HG03196 (cell line): ENCODE measurements around the gene C2orf92.

ENCODE experiments used
- ATAC-seq: cut with Tn5 transposase; IDR thresholded peaks from one replicate; pipeline ENCODE4 v1.9.1; 2021; ENCODE audit not compliant: unreplicated experiment

Gene C2orf92

DNA sequence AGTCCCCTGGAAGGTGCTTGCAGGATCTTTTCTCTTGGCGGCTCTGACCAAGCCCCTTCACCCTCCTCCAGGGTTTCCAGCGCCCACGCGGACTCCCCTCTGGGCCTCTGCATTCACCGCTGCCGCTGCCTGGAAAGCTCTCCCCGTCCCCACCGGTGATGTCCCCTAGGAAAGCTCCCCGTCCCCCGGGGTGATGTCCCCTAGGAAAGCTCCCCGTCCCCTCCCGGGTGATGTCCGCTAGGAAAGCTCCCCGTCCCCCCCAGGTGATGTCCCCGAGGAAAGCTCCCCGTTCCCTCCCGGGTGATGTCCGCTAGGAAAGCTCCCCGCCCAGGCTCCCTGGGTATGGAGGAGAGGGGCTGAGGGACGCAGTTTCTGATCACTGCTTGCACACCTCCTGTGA, 71.7 kb downstream of the C2orf92 start:
- no peak for ATAC-seq

DNA sequence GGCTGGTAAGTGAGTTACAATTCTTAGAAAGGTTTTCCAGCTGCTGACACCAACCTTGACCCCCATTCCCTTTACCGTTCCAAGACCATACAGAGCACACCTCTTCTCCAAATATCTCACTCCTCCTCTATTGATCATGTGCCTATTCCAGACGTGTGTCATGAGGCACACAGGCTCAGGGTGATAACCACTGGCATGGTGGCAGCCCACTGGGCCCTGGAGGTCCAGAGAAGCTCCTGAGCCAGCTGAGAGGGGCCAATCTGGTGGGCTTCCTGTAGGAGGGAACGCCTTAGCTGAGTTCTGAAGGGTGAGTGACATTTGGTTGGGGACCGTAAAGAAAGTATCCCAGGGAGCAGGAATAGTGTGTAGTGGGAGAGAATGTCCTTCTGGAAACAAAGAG, 72.2 kb downstream of the C2orf92 start:
- no peak for ATAC-seq

DNA sequence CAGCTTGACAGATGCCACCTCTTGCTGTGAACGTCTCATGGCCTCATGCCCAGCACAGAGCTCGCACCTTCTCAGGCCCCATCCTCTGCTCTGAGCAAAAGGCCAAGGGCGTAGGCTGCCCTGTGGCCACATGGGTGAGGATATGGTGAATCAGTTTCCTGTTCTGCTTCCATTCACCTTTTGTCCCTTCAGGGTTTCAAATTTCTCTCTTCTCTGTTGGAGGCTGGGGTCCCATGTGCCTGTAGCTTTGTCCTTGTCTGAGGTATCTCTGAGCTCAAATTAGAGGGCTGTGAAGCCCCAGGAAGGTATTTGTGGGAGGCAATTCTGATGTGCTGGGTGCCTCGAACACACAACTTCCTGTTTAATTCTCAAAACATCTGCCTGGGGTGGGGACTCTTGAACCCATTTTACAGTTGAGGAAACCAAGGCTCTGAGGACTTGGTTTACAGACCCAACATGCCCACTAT, 72.9 kb downstream of the C2orf92 start:
- ATAC-seq = no peak

DNA sequence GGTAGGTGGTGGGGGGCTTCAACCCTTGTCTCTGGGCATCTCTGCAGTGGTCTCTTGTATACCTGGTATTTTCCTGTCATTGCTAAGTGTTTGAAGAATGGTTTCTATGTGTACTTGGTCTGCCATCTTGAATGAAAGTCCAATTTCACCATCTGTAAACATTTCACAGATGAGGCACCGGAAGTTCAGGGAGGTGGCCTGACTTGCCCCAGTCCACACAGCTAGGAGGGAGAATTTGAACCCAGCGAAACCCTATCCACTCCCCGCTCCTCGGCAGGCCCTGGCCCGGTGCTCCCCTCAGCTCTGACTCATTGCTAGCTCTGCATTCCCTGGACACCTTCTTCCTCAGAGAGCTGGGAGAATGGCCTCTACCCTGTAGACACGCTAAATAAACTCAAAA, 74.4 kb downstream of the C2orf92 start:
- ATAC-seq = no peak

DNA sequence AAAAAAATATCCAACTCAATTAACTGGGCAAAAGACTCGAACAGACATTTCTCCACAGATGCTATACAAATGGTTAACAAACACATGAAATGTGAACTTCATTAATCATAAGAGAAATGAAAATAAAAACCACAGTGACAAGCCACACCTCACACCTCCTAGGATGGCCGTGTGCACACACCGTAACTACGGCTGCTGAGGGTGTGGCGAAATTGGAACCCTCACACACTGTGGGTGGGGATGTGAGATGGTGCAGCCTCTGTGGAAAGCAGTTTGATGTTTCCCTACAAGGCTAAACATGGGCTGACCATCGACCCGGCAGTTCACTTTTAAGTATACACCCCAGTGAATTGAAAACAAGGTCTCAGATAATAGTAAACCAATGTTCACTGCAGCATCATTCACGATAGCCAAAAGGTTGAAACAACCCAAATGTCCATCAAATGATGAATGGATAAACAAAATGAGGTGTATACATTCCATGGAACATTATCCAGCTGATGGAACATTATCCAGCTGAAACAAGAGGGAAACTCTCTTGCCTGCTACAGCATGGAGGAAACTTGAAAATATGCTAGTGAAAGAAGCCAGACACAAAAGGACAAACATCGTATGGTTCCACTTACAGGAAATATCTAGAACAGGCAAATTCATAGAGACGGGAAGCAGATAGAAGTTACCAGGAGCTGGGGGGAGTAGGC, 76.1 kb downstream of the C2orf92 start:
- no peak for ATAC-seq

DNA sequence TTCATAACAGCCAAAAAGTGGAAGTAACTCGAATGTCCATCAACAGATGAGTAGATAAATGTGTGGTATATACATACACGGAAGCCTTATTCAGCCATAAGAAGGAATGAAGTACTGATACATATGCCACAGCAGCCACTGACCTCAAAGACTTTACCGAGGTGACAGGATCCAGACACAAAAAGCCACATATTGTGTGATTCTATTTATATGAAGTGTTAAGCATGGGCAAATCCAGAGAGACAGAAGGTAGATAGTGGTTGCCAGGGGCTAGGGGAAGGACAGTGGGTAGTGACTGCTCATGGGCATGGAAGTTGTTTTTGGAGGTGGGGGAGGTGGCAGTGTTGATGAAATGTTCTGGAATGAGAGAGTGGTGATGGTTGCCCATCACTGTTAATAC, 77.8 kb downstream of the C2orf92 start:
- ATAC-seq = no peak

DNA sequence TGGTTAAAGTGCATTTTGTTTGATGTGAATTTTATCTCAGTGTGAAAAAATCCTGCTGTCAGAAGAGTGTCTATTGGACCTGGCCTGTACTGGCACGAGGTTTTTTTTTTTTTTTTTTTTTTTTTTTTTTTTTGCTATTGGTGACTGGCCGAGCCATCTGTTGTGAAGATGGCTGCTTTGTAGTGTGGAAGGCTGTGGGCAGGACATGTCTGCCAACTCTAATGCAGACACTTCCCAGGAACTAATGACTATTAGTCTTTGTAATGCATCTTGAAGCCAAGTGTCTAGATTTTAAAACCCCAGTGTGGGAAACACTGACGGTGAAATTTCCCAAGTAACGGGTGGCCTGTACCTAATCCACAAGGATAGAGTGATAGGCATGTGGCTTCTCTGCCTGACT, 78.2 kb downstream of the C2orf92 start:
- ATAC-seq = no peak

DNA sequence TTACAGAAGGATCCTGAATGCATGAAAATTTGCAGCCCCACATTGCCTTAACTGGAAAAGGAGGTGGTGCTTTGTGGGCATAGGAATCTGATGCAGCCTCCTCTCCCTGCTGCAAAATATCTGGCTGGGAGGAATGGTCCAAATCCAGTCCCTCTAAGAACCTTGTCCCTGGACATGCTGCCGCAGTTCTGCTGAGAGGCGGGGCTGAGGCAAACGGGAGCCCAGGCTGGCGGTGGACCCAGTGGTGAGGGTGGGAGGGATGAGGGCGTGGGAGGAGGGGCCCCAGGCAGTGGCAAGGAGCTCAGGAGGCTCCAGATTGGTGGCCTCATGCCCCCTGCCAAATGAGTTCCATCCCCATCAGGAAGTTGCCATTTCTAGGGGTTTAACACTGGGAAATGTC, 80.1 kb downstream of the C2orf92 start:
- no peak for ATAC-seq

DNA sequence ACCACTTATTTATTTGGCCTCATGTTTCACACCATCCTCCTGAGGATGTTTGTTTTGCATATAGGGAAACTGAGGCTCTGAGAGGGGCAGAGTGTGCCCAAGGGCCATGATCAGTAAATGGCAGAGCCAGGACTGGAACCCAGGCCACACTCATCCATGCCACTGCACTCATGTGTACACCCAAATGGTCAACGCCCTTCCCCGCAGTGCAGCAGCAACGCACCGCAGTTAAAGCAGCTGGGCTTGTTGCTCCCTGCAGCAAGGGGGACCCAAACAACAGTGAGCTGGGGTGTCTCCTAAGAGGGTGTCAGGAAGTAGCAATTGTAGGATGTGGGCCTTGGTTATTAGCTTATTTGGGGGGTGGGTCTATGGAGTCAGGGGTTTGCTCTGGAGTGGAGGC, 80.5 kb downstream of the C2orf92 start:
- ATAC-seq = no peak

DNA sequence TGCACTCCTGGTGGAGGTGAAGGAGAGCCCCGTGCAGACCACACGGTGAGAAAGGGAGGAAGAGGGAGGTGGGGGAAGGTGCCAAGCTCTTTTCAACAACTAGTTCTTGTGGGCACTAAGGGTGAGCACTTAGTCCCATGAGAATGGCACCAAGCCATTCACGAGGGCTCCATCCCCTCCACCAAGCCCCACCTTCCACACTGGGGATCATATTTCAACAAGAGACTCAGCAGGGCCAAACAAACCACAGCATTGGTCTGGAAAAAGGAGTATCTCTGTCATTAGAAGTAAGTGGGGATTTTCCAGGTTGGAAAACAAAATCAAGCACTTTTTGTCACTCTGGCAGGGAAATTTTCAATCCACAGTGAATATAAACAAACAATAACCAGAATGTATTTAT, 82.2 kb downstream of the C2orf92 start:
- ATAC-seq = no peak
